Neural crest cell (in vitro differentiated cells): ENCODE data around the gene MRPL58. TPM values are rescaled to one million over a fixed set of nuclear protein-coding genes. Genes with fewer than 3 reads are reported as not detected.

ENCODE experiments used
- DNase-seq: peaks from one replicate; pipeline ENCODE4 v3.0.0; 2021; ENCODE audit warnings: low read depth, mixed read lengths, low spot score
- H3K27ac Mint-ChIP-seq: one replicate; pipeline ENCODE4 v1.8.0; 2021; ENCODE audit warnings: mild to moderate bottlenecking, mixed read lengths; ENCODE audit not compliant: unreplicated experiment
- H3K27me3 Mint-ChIP-seq: 2 replicates; pipeline ENCODE4 v1.8.0; 2021; ENCODE audit warnings: low read depth, mild to moderate bottlenecking, mixed read lengths
- H3K36me3 Mint-ChIP-seq: 2 replicates; pipeline ENCODE4 v1.8.0; 2021; ENCODE audit warnings: low read depth, mild to moderate bottlenecking, mixed read lengths
- H3K4me1 Mint-ChIP-seq: 2 replicates; pipeline ENCODE4 v1.8.0; 2021; ENCODE audit warnings: mixed read lengths
- H3K4me3 Mint-ChIP-seq: one replicate; pipeline ENCODE4 v1.8.0; 2021; ENCODE audit warnings: mild to moderate bottlenecking, mixed read lengths
- H3K9me3 Mint-ChIP-seq: 2 replicates; pipeline ENCODE4 v1.8.0; 2021; ENCODE audit warnings: mixed read lengths
- total RNA-seq: library from RNA; stranded (reverse); gene quantifications from 2 replicates; pipeline ENCODE4 v1.2.1, GENCODE V29; 2021
- TF ChIP-seq, protein P1 (sequence below): fragments of 200-600 bp; sonication (generic); conservative IDR thresholded peaks from 2 replicates; pipeline ENCODE4 v1.5.0; 2021; ENCODE audit warnings: antibody characterized with exemption, mild to moderate bottlenecking

The MRPL58 gene
- total RNA-seq, 1 donor from 2014 or later, result 35.3 TPM

DNA sequence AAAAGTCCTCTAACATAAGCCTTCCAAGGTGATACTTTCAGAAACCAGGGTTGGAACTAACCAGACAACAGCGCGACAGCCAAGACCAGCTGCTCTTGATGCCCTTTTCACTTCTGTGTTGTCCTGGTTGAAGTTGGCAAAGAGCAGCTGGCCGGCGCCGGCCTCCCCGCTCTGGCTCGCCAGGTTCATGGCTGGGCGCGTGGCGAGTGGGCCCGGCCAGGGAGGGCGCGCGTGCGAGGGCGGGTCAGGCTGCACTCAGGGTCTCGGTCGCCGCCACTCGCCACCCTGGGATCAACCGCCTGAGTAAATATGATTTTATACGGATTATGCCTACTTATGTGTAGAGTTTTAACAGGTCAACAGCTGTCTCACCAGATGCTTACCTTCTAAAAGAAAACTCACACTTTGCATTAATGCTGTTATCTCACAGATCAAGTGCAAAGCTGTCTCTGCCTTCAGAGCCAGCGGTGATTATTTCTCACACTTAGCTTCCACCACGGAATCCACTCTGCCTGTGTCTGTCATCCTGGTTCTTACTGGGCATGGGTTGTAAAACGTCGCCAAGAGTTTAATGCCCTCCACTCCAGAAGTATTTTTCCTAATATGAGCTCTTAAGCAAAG lies 48.1 kb downstream of the MRPL58 start:
- Mint-ChIP-seq H3K4me3 (no peak overlapping the region), H3K27me3 (no peaks in the 10 kb centered on the region), H3K4me1 (no peaks in the 10 kb centered on the region), H3K27ac (no peak overlapping the region), H3K36me3 (no peaks in the 10 kb centered on the region), H3K9me3 (no peaks in the 10 kb centered on the region)
- TF ChIP-seq, protein P1, sequence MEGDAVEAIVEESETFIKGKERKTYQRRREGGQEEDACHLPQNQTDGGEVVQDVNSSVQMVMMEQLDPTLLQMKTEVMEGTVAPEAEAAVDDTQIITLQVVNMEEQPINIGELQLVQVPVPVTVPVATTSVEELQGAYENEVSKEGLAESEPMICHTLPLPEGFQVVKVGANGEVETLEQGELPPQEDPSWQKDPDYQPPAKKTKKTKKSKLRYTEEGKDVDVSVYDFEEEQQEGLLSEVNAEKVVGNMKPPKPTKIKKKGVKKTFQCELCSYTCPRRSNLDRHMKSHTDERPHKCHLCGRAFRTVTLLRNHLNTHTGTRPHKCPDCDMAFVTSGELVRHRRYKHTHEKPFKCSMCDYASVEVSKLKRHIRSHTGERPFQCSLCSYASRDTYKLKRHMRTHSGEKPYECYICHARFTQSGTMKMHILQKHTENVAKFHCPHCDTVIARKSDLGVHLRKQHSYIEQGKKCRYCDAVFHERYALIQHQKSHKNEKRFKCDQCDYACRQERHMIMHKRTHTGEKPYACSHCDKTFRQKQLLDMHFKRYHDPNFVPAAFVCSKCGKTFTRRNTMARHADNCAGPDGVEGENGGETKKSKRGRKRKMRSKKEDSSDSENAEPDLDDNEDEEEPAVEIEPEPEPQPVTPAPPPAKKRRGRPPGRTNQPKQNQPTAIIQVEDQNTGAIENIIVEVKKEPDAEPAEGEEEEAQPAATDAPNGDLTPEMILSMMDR, result no peak
- DNase-seq, result no peak

DNA sequence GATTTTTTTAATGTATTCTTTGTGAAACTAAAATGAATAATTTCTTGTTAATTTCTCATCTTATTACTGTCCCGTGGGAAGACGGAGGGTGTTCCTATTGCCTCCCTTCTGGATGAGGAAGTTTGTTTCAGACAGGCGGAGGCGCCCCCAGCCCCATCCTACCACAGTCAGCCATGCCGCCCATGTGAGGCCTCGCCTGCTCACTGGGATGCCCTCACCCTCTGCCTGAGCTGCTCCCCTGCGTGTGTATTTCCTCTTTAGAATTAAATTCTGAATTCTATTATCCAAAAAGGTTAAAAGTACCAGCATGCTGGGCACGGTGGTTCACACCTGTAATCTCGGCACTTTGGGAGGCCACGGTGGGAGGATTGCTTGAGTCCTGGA lies 48.6 kb downstream of the MRPL58 start:
- no peak overlapping the region for H3K4me3 Mint-ChIP-seq
- H3K27me3 Mint-ChIP-seq, result no peaks in the 10 kb centered on the region
- H3K36me3 Mint-ChIP-seq, result no peaks in the 10 kb centered on the region
- TF ChIP-seq, protein P1, result no peak
- no peak for DNase-seq
- no peak overlapping the region for H3K27ac Mint-ChIP-seq
- H3K4me1 Mint-ChIP-seq, result no peaks in the 10 kb centered on the region
- no peaks in the 10 kb centered on the region for H3K9me3 Mint-ChIP-seq

DNA sequence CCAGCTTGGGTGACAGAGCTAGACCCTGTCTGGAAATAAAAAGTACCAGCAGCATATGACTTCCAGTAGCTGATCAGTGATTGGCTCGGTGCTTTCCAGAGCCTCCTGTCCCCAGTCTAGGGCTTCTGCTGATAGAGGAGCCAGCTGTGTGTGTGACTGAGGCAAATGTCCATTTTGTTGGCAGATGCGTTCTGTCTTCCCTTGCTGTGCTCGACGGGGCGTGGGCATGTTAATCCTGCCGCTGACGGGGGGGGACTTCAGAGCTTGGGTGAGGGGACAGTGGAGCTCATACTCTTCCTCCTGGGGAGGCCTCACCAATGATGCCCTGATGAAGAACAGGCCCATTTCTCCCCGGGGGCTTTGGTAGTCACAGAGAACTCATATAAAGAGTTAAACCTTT lies 49.1 kb downstream of the MRPL58 start:
- Mint-ChIP-seq H3K9me3 (no peaks in the 10 kb centered on the region), H3K27ac (no peak overlapping the region), H3K27me3 (no peaks in the 10 kb centered on the region), H3K4me1 (no peaks in the 10 kb centered on the region), H3K4me3 (no peak overlapping the region), H3K36me3 (no peaks in the 10 kb centered on the region)
- TF ChIP-seq, protein P1, result no peak
- DNase-seq, result no peak

DNA sequence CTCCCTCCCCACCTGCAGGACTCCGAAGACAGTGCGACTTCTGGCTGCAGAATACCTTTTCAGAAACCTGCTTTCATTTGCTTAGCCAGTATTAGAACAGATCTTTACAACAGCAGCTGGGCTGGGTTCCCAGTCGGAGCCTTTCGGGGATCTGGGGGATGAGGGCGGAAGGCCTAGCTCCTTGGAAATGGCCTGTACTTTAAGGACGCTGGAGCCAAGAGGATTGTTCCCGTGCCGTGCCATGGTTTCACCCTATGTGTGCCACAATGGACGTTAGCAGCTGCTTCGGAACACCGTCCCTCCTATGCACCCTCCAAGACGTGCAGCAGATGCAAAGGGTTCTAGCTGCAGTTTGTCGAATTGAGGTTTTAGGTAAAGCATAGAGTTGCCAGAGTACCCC lies 50.7 kb downstream of the MRPL58 start:
- Mint-ChIP-seq H3K9me3 (no peaks in the 10 kb centered on the region), H3K27ac (no peak overlapping the region), H3K36me3 (no peaks in the 10 kb centered on the region), H3K27me3 (no peaks in the 10 kb centered on the region), H3K4me3 (no peak overlapping the region), H3K4me1 (no peaks in the 10 kb centered on the region)
- DNase-seq, result no peak
- TF ChIP-seq, protein P1, result no peak

DNA sequence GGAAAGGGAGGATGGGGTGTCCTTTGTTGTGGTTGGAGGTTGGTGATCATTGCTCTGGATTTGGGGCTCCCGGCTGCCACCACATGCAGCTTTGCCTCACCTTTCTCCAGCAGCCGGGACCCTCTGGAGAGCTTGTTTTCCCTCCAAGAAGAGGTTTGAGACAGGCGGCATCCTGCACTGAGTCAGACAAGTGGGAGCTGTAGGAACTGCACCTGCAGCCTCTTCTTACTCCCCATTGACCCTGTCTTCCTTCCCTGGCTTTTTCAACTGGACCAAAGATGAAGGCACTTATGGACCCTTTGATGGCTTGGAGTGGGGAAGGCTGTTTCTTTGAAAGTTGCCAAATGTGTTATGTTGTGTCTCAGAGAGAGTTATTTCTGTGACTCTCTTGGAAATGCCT lies 51.2 kb downstream of the MRPL58 start:
- DNase-seq, result no peak
- H3K27me3 Mint-ChIP-seq, result no peaks in the 10 kb centered on the region
- no peaks in the 10 kb centered on the region for H3K36me3 Mint-ChIP-seq
- H3K4me1 Mint-ChIP-seq, result no peaks in the 10 kb centered on the region
- no peak overlapping the region for H3K4me3 Mint-ChIP-seq
- H3K9me3 Mint-ChIP-seq, result no peaks in the 10 kb centered on the region
- TF ChIP-seq, protein P1, result no peak
- no peak overlapping the region for H3K27ac Mint-ChIP-seq
